GM12878 (cell line): ENCODE measurements around the gene MBD5. TPM values are rescaled to one million over a fixed set of nuclear protein-coding genes. Genes with fewer than 3 reads are reported as not detected.

ENCODE experiments used
- ATAC-seq: fragments of 200-7000 bp; cut with Tn5 transposase; 3 replicates; pipeline ENCODE4 v1.9.1; 2020; ENCODE audit warnings: mild to moderate bottlenecking, moderate library complexity
- BruUV-seq: library from RNA; stranded (reverse); fragments of 400-500 nt; replicated peaks from 2 replicates; lab custom pipeline; 2021; lab: Mats Ljungman, UMichigan
- CTCF ChIA-PET: fragments of 300-600 bp; sonication (Branson Sonifier 250); formaldehyde crosslinking; extraction: SDS; loops from one replicate; lab custom pipeline; 2021; ENCODE audit warnings: inconsistent platforms; lab: Yijun Ruan, JAX
- POLR2A ChIA-PET: fragments of 350-600 bp; formaldehyde crosslinking; extraction: SDS; loops from one replicate; lab custom pipeline; 2021; ENCODE audit warnings: inconsistent platforms; lab: Charles Lee
- RAD21 ChIA-PET: fragments of 300-600 bp; sonication (Branson Sonifier 250); formaldehyde crosslinking; loops from one replicate; lab custom pipeline; 2023; ENCODE audit warnings: antibody characterized with exemption; ENCODE audit not compliant: unreplicated experiment; lab: Charles Lee
- SMC1A ChIA-PET: fragments of 300-600 bp; sonication (Branson Sonifier 250); formaldehyde crosslinking; loops from one replicate; lab custom pipeline; 2023; ENCODE audit not compliant: unreplicated experiment, uncharacterized antibody; lab: Charles Lee
- DNase-seq: peaks from one replicate; pipeline ENCODE4 v3.0.0-alpha.2; 2011; ENCODE audit warnings: low read depth, low spot score
- FAIRE-seq: peaks from 3 replicates; lab custom pipeline; 2011; peaks lifted over from hg19 to GRCh38; lab: Jason Lieb, UNC
- H2AFZ ChIP-seq: 2 replicates; pipeline ENCODE4 v1.6.0; 2011; ENCODE audit warnings: low read depth, low read length, control low read depth; ENCODE audit not compliant: control insufficient read depth
- H3K27ac ChIP-seq: 2 replicates; pipeline ENCODE4 v1.5.1; 2011; ENCODE audit warnings: control low read depth; ENCODE audit not compliant: control insufficient read depth, insufficient read depth
- H3K27me3 ChIP-seq, 2 experiments: replicated peaks in 1 of 2; 2 replicates each; pipeline versions ENCODE4 v1.6.0 to v1.6.1; 2011; ENCODE audit warnings: low read length in 1 of 2; ENCODE audit not compliant: control insufficient read depth in 2 of 2, insufficient read depth in 2 of 2
- H3K36me3 ChIP-seq, 2 experiments: 2 replicates each; pipeline ENCODE4 v1.5.1; 2011; ENCODE audit warnings: low read length in 1 of 2; ENCODE audit not compliant: control insufficient read depth in 2 of 2, insufficient read depth in 2 of 2
- H3K4me1 ChIP-seq: 2 replicates; pipeline ENCODE4 v1.6.1; 2011; ENCODE audit warnings: mild to moderate bottlenecking, low read length, moderate library complexity, mixed read lengths; ENCODE audit not compliant: control insufficient read depth, insufficient read depth
- H3K4me2 ChIP-seq: 2 replicates; pipeline ENCODE4 v1.6.0; 2011; ENCODE audit warnings: control low read depth; ENCODE audit not compliant: control insufficient read depth, insufficient read depth
- H3K4me3 ChIP-seq: fragments of 200-600 bp; sonication (generic); 2 replicates; pipeline ENCODE4 v1.5.1; 2016
- H3K79me2 ChIP-seq: 2 replicates; pipeline ENCODE4 v1.6.0; 2011; ENCODE audit warnings: low read length; ENCODE audit not compliant: control insufficient read depth, insufficient read depth
- H3K9ac ChIP-seq: 2 replicates; pipeline ENCODE4 v1.8.0; 2011; ENCODE audit warnings: low read length, control low read depth, mixed read lengths; ENCODE audit not compliant: control insufficient read depth, insufficient read depth
- H3K9me3 ChIP-seq: replicated peaks from 3 replicates; pipeline ENCODE4 v1.5.1; 2011; ENCODE audit warnings: mild to moderate bottlenecking, low read length; ENCODE audit not compliant: control insufficient read depth, insufficient read depth
- H4K20me1 ChIP-seq: 2 replicates; pipeline ENCODE4 v1.6.0; 2011; ENCODE audit not compliant: control insufficient read depth, insufficient read depth
- ATF2 ChIP-seq: IDR thresholded peaks from 2 replicates; pipeline ENCODE4 v1.6.1; 2012; ENCODE audit warnings: low read length, inconsistent platforms
- TAF1 ChIP-seq: IDR thresholded peaks from 2 replicates; pipeline ENCODE4 v1.6.1; 2011; ENCODE audit warnings: mild to moderate bottlenecking, low read depth, low read length, borderline replicate concordance
- ZBTB40 ChIP-seq: fragments of 450-650 bp; IDR thresholded peaks from 2 replicates; pipeline ENCODE4 v1.6.1; 2016; ENCODE audit warnings: mild to moderate bottlenecking, moderate library complexity, borderline replicate concordance
- ZSCAN29 ChIP-seq: fragments of 450-650 bp; IDR thresholded peaks from 2 replicates; pipeline ENCODE4 v1.6.1; 2017; ENCODE audit warnings: mild to moderate bottlenecking, moderate library complexity
- WGBS: methylation state at CpG from one replicate; pipeline ENCODE4 v1.1.6; 2016; ENCODE audit warnings: low lambda C conversion rate; ENCODE audit not compliant: insufficient replicate concordance, insufficient coverage; ENCODE audit errors: missing lambda C conversion rate; 5-methylcytosine and 5-hydroxymethylcytosine counted together
- in situ Hi-C: fragments of 300-500 bp; cut with MboI; formaldehyde crosslinking; loops from 9 replicates; pipeline ENCODE4 v1.14.3; 2018; ENCODE audit warnings: mixed read lengths
- intact Hi-C: fragments of 100-400 bp; cut with micrococcal nuclease; formaldehyde crosslinking; loops from one replicate; pipeline ENCODE4 v1.14.2; 2022; ENCODE audit not compliant: unreplicated experiment
- polyA plus RNA-seq, 11 experiments: library from polyadenylated mRNA; depleted of rRNA in 4 of 11; unstranded in 6 of 11; stranded (reverse) in 5 of 11; fragments of >200 nt; fragmentation: Nextera tagmentation in 4 of 11; fragmentation: Illumina TruSeq in 1 of 11; extraction: Ambion mirVana in 4 of 11; extraction: Trizol in 1 of 11; gene quantifications; 1 replicate in 1 of 11; 2 replicates in 10 of 11; pipeline versions ENCODE4 v1.2.1 to v1.2.3, GENCODE V29; 2011 to 2016; ENCODE audit warnings: inconsistent platforms in 2 of 11, missing spikeins in 2 of 11, low read depth in 1 of 11
- total RNA-seq, 4 experiments: library from RNA; depleted of rRNA in 3 of 4; stranded (reverse); fragments of >200 nt in 3 of 4; fragmentation: Illumina TruSeq in 1 of 4; extraction: Trizol in 1 of 4; gene quantifications; 2 replicates each; pipeline versions ENCODE4 v1.2.1 to v1.2.3, GENCODE V29; 2013 to 2021

The MBD5 gene
- total and polyA plus RNA-seq, 10 of the 15 experiments (the other 5 are each of a cell fraction or from before 2014, with no cell fraction given), result 7.4 to 58.0 (median 21.2) TPM

- CTCF ChIA-PET, result no interaction called here
- in situ Hi-C loops, result no loop called here
Observed at GRCh38 chr2:148515120-148515519, 494.2 kb downstream of the MBD5 start.

More at GRCh38 chr2:148515120-148515519, 494.2 kb downstream of the MBD5 start:
- Histone ChIP-seq H3K27ac (no peak overlapping the region), H2AFZ (no peak overlapping the region), H3K36me3 (no peaks in the 10 kb centered on the region), H3K4me2 (no peak overlapping the region), H4K20me1 (no peaks in the 10 kb centered on the region), H3K4me1 (no peaks in the 10 kb centered on the region), H3K4me3 (no peak overlapping the region), H3K9ac (no peak overlapping the region), H3K27me3 (no peaks in the 10 kb centered on the region), H3K79me2 (no peaks in the 10 kb centered on the region), H3K9me3 (no peaks in the 10 kb centered on the region)
- SMC1A ChIA-PET, result no interaction called here
- TF ChIP-seq ATF2, result no peak
- TF ChIP-seq TAF1, result no peak
- TF ChIP-seq ZBTB40, result no peak
- no peak for TF ChIP-seq ZSCAN29
- DNase-seq (no peak), FAIRE-seq (no peak), ATAC-seq (peak; percentile 20; the same call in 1 of the 3 replicates)
- POLR2A ChIA-PET, result no interaction called here
- no TSS peak for BruUV-seq
- RAD21 ChIA-PET, result no interaction called here
- 96% methylated on average over 1 of the region's 1 CpG for WGBS
- intact Hi-C loops, result no loop called here
